ENCODE data around the gene CXCR3. TPM values are rescaled to one million over a fixed set of nuclear protein-coding genes. Genes with fewer than 3 reads are reported as not detected.
A peak's percentile ranks its signal among the peaks of the same experiment; 100 is the strongest.

CXCR3 gene
- total and polyA plus RNA-seq, 2 of the 13 experiments (the other 11 are each of a cell fraction or from before 2014, with no cell fraction given) = 0.18 TPM; not detected in 1

GRCh38 chrX:71629467-71629866 is 11.2 kb upstream of the CXCR3 start:
- in situ Hi-C loops (cut with HindIII; ENCODE audit: extremely low pct_ligation_motif_present, low pct_unique_long_range_greater_than_20kb) = no loop called here
- H3K27me3 ChIP-seq (ENCODE audit: control insufficient read depth in 1 of 2, insufficient read depth in 2 of 2, low read length in 2 of 2) = no peaks in the 10 kb centered on the region
- H3K9me3 ChIP-seq (ENCODE audit: low read length) = no peaks in the 10 kb centered on the region
- CTCF ChIA-PET (ENCODE audit: low intra/inter-chr PET ratio, low total read pairs) = no interaction called here
- no peak overlapping the region for H3K27ac ChIP-seq (ENCODE audit: extremely low read length, insufficient read depth, low read length)
- no peaks in the 10 kb centered on the region for H3K79me2 ChIP-seq (ENCODE audit: insufficient read depth, low read length)
- FAIRE-seq = no peak
- H3K4me2 ChIP-seq (ENCODE audit: low read depth, low read length) = no peak overlapping the region
- H2AFZ ChIP-seq (ENCODE audit: low read length) = peak overlapping the region; percentile 9
- H3K4me1 ChIP-seq (ENCODE audit: insufficient read depth, low read length) = peaks cover 61% of the 10 kb centered on the region
- H3K9ac ChIP-seq (ENCODE audit: insufficient read depth, low read depth, low read length) = no peak overlapping the region
- TF ChIP-seq, protein P1, sequence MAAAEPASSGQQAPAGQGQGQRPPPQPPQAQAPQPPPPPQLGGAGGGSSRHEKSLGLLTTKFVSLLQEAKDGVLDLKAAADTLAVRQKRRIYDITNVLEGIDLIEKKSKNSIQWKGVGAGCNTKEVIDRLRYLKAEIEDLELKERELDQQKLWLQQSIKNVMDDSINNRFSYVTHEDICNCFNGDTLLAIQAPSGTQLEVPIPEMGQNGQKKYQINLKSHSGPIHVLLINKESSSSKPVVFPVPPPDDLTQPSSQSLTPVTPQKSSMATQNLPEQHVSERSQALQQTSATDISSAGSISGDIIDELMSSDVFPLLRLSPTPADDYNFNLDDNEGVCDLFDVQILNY (CRISPR knock-in tag; conservative IDR thresholded peaks at IDR 0.05) = no peak
- TF ChIP-seq, protein P2, sequence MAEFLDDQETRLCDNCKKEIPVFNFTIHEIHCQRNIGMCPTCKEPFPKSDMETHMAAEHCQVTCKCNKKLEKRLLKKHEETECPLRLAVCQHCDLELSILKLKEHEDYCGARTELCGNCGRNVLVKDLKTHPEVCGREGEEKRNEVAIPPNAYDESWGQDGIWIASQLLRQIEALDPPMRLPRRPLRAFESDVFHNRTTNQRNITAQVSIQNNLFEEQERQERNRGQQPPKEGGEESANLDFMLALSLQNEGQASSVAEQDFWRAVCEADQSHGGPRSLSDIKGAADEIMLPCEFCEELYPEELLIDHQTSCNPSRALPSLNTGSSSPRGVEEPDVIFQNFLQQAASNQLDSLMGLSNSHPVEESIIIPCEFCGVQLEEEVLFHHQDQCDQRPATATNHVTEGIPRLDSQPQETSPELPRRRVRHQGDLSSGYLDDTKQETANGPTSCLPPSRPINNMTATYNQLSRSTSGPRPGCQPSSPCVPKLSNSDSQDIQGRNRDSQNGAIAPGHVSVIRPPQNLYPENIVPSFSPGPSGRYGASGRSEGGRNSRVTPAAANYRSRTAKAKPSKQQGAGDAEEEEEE (CRISPR knock-in tag; IDR thresholded peaks at IDR 0.05; ENCODE audit: borderline replicate concordance) = no peak
- TF ChIP-seq PAWR (CRISPR knock-in tag; IDR thresholded peaks at IDR 0.05; ENCODE audit: borderline replicate concordance) (no peak), ZNF878 (CRISPR knock-in tag; IDR thresholded peaks at IDR 0.05) (no peak), FOXP4 (CRISPR knock-in tag; IDR thresholded peaks at IDR 0.05) (no peak), PHF21A (CRISPR knock-in tag; IDR thresholded peaks at IDR 0.05) (no peak)
- TF ChIP-seq, protein P3, sequence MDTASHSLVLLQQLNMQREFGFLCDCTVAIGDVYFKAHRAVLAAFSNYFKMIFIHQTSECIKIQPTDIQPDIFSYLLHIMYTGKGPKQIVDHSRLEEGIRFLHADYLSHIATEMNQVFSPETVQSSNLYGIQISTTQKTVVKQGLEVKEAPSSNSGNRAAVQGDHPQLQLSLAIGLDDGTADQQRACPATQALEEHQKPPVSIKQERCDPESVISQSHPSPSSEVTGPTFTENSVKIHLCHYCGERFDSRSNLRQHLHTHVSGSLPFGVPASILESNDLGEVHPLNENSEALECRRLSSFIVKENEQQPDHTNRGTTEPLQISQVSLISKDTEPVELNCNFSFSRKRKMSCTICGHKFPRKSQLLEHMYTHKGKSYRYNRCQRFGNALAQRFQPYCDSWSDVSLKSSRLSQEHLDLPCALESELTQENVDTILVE (CRISPR knock-in tag; IDR thresholded peaks at IDR 0.05) = no peak
- TF ChIP-seq, protein P4, sequence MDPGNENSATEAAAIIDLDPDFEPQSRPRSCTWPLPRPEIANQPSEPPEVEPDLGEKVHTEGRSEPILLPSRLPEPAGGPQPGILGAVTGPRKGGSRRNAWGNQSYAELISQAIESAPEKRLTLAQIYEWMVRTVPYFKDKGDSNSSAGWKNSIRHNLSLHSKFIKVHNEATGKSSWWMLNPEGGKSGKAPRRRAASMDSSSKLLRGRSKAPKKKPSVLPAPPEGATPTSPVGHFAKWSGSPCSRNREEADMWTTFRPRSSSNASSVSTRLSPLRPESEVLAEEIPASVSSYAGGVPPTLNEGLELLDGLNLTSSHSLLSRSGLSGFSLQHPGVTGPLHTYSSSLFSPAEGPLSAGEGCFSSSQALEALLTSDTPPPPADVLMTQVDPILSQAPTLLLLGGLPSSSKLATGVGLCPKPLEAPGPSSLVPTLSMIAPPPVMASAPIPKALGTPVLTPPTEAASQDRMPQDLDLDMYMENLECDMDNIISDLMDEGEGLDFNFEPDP (CRISPR knock-in tag; conservative IDR thresholded peaks at IDR 0.05) = no peak
- POLR2A ChIA-PET = interaction anchor here (1.3 kb wide), 1 partner anchor 12 kb away, joined by 4 read pairs; no protein-coding TSS in a partner anchor
- H4K20me1 ChIP-seq (ENCODE audit: insufficient read depth, low read length) = no peaks in the 10 kb centered on the region
- no peak for DNase-seq (ENCODE audit: low spot score)
- intact Hi-C loops (cut with micrococcal nuclease; ENCODE audit: unreplicated experiment) = no loop called here
- WGBS (ENCODE audit: low lambda C conversion rate) = 40% methylated on average over 2 of the region's 2 CpGs
- H3K4me3 ChIP-seq (replicated peaks in 1 of 3; ENCODE audit: insufficient read depth in 1 of 3, low read depth in 2 of 3, low read length in 3 of 3) = no peak overlapping the region
- no peak for ATAC-seq
- no peaks in the 10 kb centered on the region for H3K36me3 ChIP-seq (replicated peaks in 1 of 2; ENCODE audit: control insufficient read depth in 1 of 2, insufficient read depth in 2 of 2, low read length in 2 of 2)
- BruUV-seq (replicated peaks) = no TSS peak

All from HepG2 (cell line).